SU-DHL-6 (cell line): Measurements from ENCODE around the gene RNU6-8.

ENCODE experiments used
- H2AFZ ChIP-seq: fragments of 200-600 bp; sonication (generic); 2 replicates; pipeline ENCODE4 v1.6.1; 2014; ENCODE audit warnings: low read depth, mild to moderate bottlenecking, moderate library complexity, mixed read lengths, antibody characterized with exemption, low read length; ENCODE audit not compliant: severe bottlenecking
- H3F3A ChIP-seq: fragments of 200-600 bp; shearing (Covaris generic); 2 replicates; pipeline ENCODE4 v1.6.0; 2016; ENCODE audit warnings: antibody characterized with exemption, mild to moderate bottlenecking; ENCODE audit not compliant: insufficient read depth
- H3K27ac ChIP-seq: fragments of 200-600 bp; sonication (generic); 2 replicates; pipeline ENCODE4 v1.5.1; 2016; ENCODE audit warnings: low read depth, mild to moderate bottlenecking, low read length, moderate library complexity, mixed read lengths
- H3K27me3 ChIP-seq: fragments of 200-600 bp; sonication (generic), shearing (Covaris generic); 2 replicates; pipeline ENCODE4 v1.6.0; 2014; ENCODE audit warnings: mild to moderate bottlenecking, low read length
- H3K36me3 ChIP-seq: fragments of 200-600 bp; sonication (generic); 2 replicates; pipeline ENCODE4 v1.6.1; 2014; ENCODE audit warnings: mild to moderate bottlenecking, low read length, mixed read lengths
- H3K4me2 ChIP-seq: fragments of 300-600, 200-600 bp; shearing (Covaris generic), sonication (generic); 2 replicates; pipeline ENCODE4 v1.6.0; 2014; ENCODE audit warnings: low read length, low read depth, mild to moderate bottlenecking; ENCODE audit not compliant: poor library complexity, severe bottlenecking
- H3K4me3 ChIP-seq: fragments of 200-600 bp; sonication (generic); 2 replicates; pipeline ENCODE4 v1.5.1; 2014; ENCODE audit warnings: antibody characterized with exemption, low read length, mild to moderate bottlenecking, mixed read lengths; ENCODE audit not compliant: insufficient read depth, poor library complexity, severe bottlenecking
- H3K79me2 ChIP-seq: fragments of 200-600 bp; sonication (generic); 2 replicates; pipeline ENCODE4 v1.6.1; 2014; ENCODE audit warnings: mild to moderate bottlenecking, low read length, moderate library complexity; ENCODE audit not compliant: insufficient read depth
- H3K9ac ChIP-seq: fragments of 200-600 bp; sonication (generic); 2 replicates; pipeline ENCODE4 v1.7.0; 2014; ENCODE audit warnings: mild to moderate bottlenecking, low read length
- H3K9me2 ChIP-seq: fragments of 200-600 bp; sonication (generic); replicated peaks from 2 replicates; pipeline ENCODE4 v1.6.1; 2014; ENCODE audit warnings: low read length; ENCODE audit not compliant: insufficient read depth
- H3K9me3 ChIP-seq: fragments of 200-600 bp; sonication (generic); 2 replicates; pipeline ENCODE4 v1.6.1; 2014; ENCODE audit warnings: low read length, mixed read lengths; ENCODE audit not compliant: insufficient read depth
- H4K20me1 ChIP-seq: fragments of 200-600 bp; sonication (generic); 2 replicates; pipeline ENCODE4 v1.6.1; 2014; ENCODE audit warnings: low read depth, mild to moderate bottlenecking, antibody characterized with exemption, low read length, moderate library complexity, mixed read lengths
- CTCF ChIP-seq: fragments of 200-600 bp; sonication (generic); IDR thresholded peaks from one replicate; pipeline ENCODE4 v1.5.1; 2017; ENCODE audit warnings: antibody characterized with exemption, mild to moderate bottlenecking, low read length, moderate library complexity; ENCODE audit not compliant: insufficient read depth, poor library complexity, severe bottlenecking
- EZH2phosphoT487 ChIP-seq: fragments of 200-600 bp; sonication (generic), shearing (Covaris generic); conservative IDR thresholded peaks from 2 replicates; pipeline ENCODE4 v1.6.1; 2018; ENCODE audit warnings: mild to moderate bottlenecking, antibody characterized with exemption, low read length, moderate library complexity, mixed read lengths

Gene RNU6-8

DNA sequence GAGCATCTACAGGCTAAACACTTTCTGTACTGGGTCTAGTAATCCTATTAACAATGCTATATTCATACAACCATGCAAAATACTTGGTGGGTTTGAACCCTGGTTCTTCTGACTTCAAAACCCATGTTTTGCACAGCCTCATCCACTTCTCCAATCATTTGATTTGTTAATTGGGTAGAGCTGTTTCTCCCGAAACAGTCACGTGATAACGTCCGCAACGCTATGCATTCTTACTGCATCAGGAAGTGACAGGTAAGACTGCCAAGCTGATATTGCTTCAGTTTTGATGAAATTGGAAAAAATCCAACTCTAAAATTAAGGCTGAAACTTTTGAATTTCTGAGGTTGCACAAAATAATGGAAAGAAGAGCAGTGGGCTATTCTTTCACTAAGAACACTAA is 31.6 kb downstream of the RNU6-8 start:
- no peaks in the 10 kb centered on the region for H4K20me1 ChIP-seq
- H3K9me3 ChIP-seq, result no peaks in the 10 kb centered on the region
- H3F3A ChIP-seq, result no peaks in the 10 kb centered on the region
- H3K79me2 ChIP-seq, result no peaks in the 10 kb centered on the region
- no peaks in the 10 kb centered on the region for H3K27me3 ChIP-seq
- no peak overlapping the region for H3K9ac ChIP-seq
- no peak overlapping the region for H2AFZ ChIP-seq
- H3K27ac ChIP-seq, result no peak overlapping the region
- H3K36me3 ChIP-seq, result no peaks in the 10 kb centered on the region
- no peak overlapping the region for H3K4me2 ChIP-seq
- H3K9me2 ChIP-seq, result no peaks in the 10 kb centered on the region
- no peak for TF ChIP-seq CTCF
- TF ChIP-seq EZH2phosphoT487, result no peak
- no peak overlapping the region for H3K4me3 ChIP-seq

GRCh38 chr14:32169191-32169590 is 33.9 kb downstream of the RNU6-8 start:
- Histone ChIP-seq H2AFZ (no peak overlapping the region), H3K9me2 (no peaks in the 10 kb centered on the region), H3K79me2 (no peaks in the 10 kb centered on the region), H3K4me2 (no peak overlapping the region), H4K20me1 (no peaks in the 10 kb centered on the region), H3K4me3 (no peak overlapping the region), H3K27me3 (no peaks in the 10 kb centered on the region), H3K27ac (no peak overlapping the region), H3K9ac (no peak overlapping the region), H3K36me3 (no peaks in the 10 kb centered on the region), H3F3A (no peaks in the 10 kb centered on the region), H3K9me3 (no peaks in the 10 kb centered on the region)
- no peak for TF ChIP-seq EZH2phosphoT487
- no peak for TF ChIP-seq CTCF

DNA sequence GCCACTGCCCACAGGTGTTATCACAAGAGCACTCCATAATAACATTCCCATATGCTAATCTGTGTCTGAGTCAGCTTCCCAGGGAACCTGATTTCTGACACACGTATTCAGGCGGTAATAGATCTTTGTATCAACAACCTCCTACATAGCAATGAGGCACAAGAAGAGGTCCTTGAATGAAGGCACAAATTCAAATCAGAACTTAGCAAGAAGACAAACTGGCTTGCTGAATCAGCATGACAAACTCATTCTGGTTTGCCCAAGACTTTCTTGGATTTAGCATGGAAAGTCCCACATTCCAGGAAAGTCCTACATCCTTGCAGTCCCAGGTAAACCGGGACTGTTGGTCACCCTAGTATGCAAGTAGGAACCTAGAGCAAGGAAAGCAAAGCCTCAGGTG is 35.2 kb downstream of the RNU6-8 start:
- Histone ChIP-seq H3K4me3 (no peak overlapping the region), H3F3A (no peaks in the 10 kb centered on the region), H3K9me3 (no peaks in the 10 kb centered on the region), H3K4me2 (no peak overlapping the region), H3K27me3 (no peaks in the 10 kb centered on the region), H3K36me3 (no peaks in the 10 kb centered on the region), H2AFZ (no peak overlapping the region), H3K9ac (no peak overlapping the region), H3K9me2 (no peaks in the 10 kb centered on the region), H3K27ac (no peak overlapping the region), H4K20me1 (no peaks in the 10 kb centered on the region), H3K79me2 (no peaks in the 10 kb centered on the region)
- TF ChIP-seq EZH2phosphoT487 (no peak), CTCF (no peak)

DNA sequence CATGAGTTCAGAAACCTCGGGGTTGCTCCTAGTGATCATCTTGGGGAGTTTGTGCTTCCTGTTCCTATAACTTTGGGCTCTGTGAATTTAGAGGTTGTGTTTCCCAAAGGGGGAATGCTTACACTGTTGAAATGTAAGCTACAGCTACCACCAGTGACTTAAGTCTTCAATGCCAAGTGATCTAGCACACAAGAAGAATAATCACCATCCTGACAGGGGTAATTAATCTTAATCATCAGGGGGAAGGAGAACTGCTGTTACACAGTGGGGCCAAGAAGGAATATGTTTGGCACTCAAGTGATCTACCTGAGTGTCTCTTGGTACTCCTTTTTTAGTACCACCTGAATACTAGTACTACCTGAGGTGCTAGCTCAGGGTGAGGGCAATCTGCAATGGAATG is 36.1 kb downstream of the RNU6-8 start:
- TF ChIP-seq EZH2phosphoT487 (no peak), CTCF (no peak)
- no peak overlapping the region for H2AFZ ChIP-seq

More for the DNA sequence above, 36.1 kb downstream of the RNU6-8 start:
- H3K27ac ChIP-seq, result no peak overlapping the region
- H3K27me3 ChIP-seq, result no peaks in the 10 kb centered on the region
- H3K9ac ChIP-seq, result no peak overlapping the region
- no peaks in the 10 kb centered on the region for H4K20me1 ChIP-seq
- no peaks in the 10 kb centered on the region for H3F3A ChIP-seq
- no peaks in the 10 kb centered on the region for H3K79me2 ChIP-seq
- no peaks in the 10 kb centered on the region for H3K9me3 ChIP-seq
- no peak overlapping the region for H3K4me3 ChIP-seq
- no peaks in the 10 kb centered on the region for H3K36me3 ChIP-seq
- H3K4me2 ChIP-seq, result no peak overlapping the region
- no peaks in the 10 kb centered on the region for H3K9me2 ChIP-seq
